Fibroblast of skin of left quadriceps (primary cell): ENCODE results near the gene EPB41L2.

Source experiments
- DNase-seq, 2 experiments: peaks; one replicate each; pipeline ENCODE4 v3.0.0-alpha.2; 2013; ENCODE audit warnings: low read depth in 2 of 2

Gene EPB41L2

GRCh38 chr6:131061751-131062119 is 1.3 kb downstream of the EPB41L2 start:
- DNase-seq, result no peak

DNA sequence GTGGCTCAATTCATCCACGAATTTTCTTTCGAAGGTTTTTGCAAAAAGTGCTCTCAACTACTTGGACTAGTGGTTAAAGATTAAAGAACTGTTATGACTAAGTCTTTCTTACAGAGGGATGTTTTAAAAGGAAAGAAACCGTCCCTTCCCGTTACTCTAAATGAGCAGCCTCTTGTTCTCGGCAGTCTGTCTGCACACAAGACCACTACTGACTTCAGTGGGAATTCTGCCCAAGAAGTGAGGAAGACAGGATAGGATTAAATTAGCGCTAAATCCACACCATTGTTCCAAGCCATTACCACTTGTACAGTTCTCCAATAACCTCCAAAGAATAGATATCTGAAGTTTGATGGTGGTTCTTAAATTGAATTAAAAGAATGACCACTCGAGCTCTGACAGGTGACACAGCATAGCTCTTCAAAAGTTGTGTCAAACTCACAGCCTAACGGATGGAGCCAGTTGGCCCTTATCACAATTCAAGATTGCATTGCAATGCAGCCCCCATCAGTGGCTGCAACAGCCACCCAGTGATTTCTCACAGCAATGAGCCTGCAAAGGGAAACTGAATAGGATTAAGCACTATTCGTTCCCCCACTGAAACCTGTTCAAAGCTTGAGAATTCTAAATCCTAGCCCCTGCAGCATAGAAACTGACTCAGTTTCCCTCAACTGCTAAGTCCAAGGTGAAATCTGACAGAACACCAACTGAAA is 1.8 kb downstream of the EPB41L2 start:
- no peak for DNase-seq

DNA sequence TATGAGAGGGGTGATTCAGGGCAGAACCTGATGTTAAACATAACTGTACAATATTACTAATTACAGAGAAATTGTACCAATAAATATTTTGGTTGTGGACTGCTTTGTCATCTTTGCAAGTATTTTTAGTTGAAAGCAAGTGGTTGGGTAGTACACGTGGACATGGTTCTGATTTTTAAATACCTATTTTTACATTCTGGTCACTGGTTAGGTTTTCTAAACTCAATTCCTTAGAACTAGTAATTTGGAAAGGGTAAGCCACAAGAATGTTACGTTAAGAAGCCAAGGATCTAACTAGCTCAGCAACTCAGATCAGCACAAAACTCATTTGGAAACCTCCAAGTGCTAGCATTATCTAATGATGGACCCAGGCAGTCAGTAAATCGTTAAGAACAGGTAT is 2.7 kb downstream of the EPB41L2 start:
- DNase-seq, result no peak

- DNase-seq, result no peak
Measured at GRCh38 chr6:131059486-131059885, 3.6 kb downstream of the EPB41L2 start.

DNA sequence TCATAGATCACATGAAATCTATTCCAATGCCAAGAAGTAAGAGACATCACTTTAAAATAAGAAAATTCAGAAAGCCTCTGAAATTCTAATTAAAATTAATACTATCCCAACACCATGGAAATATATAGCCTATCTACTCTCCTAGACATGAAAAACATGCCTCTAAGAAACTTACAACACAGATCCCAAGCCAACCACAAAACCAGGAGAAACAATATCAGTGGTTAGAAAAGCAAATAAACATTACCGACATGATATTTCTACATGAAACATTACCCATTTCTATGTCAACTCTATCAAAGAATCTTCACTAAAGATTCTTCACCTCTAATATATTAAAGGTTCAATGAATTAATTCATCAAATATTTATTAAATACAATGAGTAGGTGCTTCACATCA is 4.8 kb downstream of the EPB41L2 start:
- DNase-seq, result no peak

GRCh38 chr6:131054392-131055250 is 8.4 kb downstream of the EPB41L2 start:
- DNase-seq, result no peak

- DNase-seq, result no peak
Measured at GRCh38 chr6:131053546-131054240, 9.4 kb downstream of the EPB41L2 start.

- no peak for DNase-seq
Measured at GRCh38 chr6:131052181-131052580, 10.9 kb downstream of the EPB41L2 start.

GRCh38 chr6:131051341-131051740 is 11.7 kb downstream of the EPB41L2 start:
- DNase-seq, result no peak

DNA sequence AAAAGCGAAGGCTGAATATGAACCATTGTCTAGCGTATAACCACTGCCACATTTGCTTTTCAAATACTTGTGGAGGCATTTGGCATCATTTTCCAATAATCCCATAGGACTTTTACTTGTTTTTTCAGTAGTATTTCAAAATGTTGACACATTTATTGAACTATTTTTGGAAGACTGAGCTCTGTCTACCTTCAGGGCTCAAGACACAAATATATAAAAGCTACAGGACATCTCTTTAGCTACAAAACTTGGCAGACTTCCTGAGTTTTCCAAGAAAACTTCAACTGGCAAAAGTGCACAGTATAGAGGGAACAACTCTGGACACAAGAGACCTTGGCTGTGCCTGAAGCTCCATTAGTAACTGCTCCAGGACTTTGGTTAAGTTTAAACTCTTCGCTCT is 13.4 kb downstream of the EPB41L2 start:
- peak in 1 of 2 experiments; percentile 48 for DNase-seq

GRCh38 chr6:131048933-131049515 is 14.0 kb downstream of the EPB41L2 start:
- DNase-seq, result peak; percentile 74 to 76

- no peak for DNase-seq
Measured at GRCh38 chr6:131048459-131048858, 14.6 kb downstream of the EPB41L2 start.

DNA sequence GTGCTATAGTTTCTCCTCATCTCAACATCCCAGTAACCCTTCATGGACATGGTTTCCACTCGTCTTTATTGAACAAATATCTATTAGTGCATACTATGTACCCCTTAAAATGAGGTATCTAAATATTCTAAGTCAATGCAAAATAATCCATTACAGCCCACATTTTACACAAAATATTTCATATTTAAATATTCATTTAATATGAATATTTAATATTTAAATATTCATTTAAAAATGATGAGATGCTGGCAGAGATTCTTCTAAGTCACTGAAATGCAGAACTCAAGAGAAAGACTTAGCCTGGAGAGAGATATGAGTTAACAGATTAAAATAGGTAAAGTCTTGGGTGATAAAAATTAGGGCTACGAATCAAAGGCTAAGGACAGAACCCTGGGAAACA is 17.9 kb downstream of the EPB41L2 start:
- no peak for DNase-seq

GRCh38 chr6:131043902-131044447 is 19.1 kb downstream of the EPB41L2 start:
- no peak for DNase-seq

DNA sequence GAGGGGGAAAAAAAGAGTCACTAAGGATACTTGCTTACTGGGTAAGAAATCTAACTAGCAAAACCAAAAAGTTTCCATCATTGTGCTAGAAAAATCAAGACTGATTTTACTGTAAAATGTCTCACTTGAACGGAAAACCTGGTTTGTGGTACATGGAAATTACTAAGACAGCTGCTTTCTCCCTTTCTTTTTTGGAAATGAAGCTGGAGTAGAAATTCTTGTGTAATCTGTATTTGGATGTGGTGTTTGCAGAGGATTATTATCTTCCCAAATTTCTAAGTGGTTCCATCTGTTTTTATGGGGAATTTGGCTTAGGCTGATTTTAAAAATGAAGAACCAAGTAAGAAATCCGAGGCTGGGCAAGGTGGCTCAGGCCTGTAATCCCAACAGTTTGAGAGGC is 20.4 kb downstream of the EPB41L2 start:
- DNase-seq, result peak in 1 of 2 experiments; percentile 61

DNA sequence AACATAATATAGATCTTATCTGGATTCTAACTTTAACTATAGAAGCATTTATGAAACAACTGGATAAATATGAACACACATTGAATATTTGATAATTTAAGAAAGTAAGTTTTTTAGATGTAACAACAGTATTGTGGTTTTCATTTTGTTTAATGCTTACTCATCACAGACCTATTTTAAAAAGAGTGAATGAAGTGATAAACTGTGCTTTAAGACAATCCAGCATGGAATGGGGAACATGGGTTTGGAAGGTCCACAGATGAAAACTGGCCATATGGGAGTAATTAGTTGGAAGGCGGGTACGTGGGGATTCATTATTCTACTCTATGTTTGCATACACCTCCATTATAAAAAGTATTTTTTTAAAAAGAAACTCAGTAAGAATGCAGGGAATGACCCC is 21.2 kb downstream of the EPB41L2 start:
- no peak for DNase-seq

GRCh38 chr6:131040866-131041265 is 22.2 kb downstream of the EPB41L2 start:
- DNase-seq, result no peak

DNA sequence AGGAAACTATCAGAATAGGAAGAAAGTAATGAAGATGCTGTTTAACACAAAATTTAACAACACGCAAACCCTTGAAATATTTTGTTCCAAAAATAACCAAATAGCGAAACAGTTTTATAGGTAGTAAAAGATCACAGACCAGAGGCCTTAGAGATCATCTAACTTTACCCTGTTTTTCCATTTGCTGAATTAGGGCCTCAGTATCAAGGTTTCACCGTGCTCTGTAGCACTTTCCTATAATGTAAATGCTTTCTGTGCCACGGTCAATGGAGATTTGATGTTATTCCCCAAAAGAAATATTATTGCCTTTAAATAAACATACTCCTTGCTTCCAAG is 23.7 kb downstream of the EPB41L2 start:
- no peak for DNase-seq

DNA sequence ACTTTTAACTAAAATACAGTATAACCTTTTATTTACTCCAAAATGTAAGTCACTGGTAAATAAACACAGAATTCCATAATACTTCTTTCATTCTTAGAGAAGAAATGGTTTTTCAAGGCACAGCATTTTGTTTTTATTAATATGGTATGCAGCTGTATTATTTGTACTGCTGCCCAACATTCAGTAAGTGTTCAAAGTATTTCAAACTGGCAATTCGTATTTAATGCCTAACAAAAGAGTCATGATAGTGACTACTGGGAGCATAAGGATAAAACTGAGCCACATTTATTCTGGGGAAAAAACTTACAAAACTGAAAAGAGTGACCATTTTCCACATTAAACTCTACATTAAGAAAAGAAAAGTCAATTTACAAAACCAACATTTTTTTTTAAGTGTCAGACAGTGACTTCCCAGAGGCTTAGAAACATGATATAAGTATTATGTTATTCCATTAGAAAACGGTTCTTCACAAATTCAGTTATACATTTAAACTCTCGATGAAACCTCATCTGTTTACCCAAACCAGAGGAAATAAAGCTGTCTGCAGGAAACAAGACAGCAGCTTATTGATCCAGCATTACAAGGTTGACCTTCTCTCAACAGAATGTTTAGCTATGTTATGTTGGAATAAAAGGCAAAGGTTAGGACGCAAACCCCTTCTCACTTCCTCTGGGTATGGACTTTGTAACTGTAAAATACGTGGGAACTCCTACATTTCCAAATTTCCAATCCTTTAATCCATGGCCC is 24.3 kb downstream of the EPB41L2 start:
- no peak for DNase-seq

DNA sequence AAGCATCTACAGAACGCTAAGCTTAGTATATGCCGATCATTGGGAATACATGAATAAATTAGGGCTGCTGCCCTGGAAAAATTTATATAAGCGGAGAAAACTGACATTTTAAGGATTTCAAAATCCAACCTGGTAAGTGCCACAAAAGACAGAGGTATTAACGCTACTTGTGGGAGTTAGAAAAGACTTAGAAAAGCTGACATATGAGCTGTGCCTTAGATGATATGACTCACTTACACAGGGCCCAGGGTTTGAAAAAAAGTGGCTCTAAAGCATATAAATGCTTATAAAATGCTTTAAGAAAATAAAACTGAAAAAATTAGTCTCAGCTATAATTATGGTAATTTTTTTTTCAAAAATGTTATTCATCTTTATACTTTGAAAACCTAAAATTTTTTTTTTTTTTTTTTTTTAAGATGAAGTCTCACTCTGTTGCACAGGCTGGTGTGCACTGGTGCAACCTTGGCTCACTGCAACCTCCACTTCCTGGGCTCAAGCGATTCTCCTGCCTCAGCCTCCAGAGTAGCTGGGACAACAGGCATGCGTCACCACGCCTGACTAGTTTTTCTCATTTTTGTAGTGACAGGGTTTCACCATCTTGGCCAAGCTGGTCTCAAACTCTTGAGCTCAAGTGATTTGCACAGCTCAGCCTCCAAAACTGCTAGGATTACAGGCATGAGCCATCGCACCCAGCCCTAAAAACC is 25.7 kb downstream of the EPB41L2 start:
- DNase-seq, result no peak

GRCh38 chr6:131036601-131037000 is 26.4 kb downstream of the EPB41L2 start:
- DNase-seq, result no peak
